CD4-positive, alpha-beta T cell treated with Interleukin-10 for 1 hour (primary cell): Measurements from ENCODE around the gene BLVRA.
"Not testable (repeated sequence)": the region's sequence is repeated elsewhere in the genome, so short reads cannot be mapped to it uniquely, and the experiment has no call there.

Source experiments
- DNase-seq: peaks from one replicate; pipeline ENCODE4 v3.0.0-alpha.2; 2020

BLVRA gene

GRCh38 chr7:43769791-43770465 is 11.4 kb downstream of the BLVRA start:
- DNase-seq: no peak

GRCh38 chr7:43771128-43771527 is 12.6 kb downstream of the BLVRA start:
- DNase-seq: no peak

DNA sequence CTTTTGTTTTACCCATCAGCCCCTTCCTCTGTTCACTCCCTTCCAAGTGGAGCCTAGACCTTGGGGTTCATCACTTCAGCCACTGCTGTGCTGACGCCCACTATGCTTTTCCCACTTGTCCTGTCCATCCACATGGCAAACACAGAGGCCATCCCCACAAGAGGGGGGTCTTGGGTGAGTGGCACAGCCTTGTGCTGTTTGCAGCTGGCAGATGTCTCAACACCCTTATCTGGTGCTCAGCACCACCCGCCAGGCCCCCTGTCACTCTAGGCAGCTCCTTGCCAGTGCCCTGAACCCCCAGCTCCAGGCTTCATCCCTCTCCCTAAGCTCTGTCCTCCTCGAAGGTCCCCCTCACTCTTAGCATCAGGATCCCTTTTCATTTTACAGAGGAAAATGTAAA is 13.1 kb downstream of the BLVRA start:
- DNase-seq: no peak

GRCh38 chr7:43773268-43773667 is 14.8 kb downstream of the BLVRA start:
- DNase-seq: not testable (repeated sequence)

- not testable (repeated sequence) for DNase-seq
Observed at GRCh38 chr7:43775255-43775654, 16.8 kb downstream of the BLVRA start.

- peak; percentile 8 for DNase-seq
Observed at GRCh38 chr7:43778293-43779044, 20.0 kb downstream of the BLVRA start.

DNA sequence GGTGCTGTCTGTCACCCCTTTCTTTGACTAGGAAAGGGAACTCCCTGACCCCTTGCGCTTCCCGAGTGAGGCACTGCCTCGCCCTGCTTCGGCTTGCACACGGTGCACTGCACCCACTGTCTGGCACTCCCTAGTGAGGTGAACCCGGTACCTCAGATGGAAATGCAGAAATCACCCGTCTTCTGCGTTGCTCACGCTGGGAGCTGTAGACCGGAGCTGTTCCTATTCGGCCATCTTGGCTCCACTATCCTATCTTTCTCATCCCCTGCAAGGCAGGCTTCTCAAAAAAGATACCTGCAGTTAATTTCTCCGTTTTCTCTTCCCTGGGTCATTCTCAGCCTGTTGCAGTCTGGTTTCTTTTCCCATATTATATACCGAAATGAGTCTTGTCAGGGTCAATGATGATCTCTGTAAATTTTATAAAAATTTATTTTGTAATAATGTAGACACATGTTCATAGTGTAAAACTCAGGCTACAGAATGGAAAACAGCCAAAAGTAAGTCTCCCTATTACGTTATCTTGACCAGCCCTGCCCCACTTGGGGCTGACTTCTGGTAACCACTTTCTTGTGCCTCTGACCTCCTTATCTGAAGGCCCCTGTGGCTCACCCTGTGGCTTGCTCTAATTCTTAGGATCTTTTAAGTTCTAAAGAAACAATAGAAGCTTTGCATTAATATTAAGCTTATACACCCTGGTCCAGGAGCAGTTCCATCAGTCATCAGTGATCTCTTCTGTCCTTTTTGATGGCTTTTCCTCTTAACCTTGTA is 20.7 kb downstream of the BLVRA start:
- DNase-seq: no peak

- DNase-seq: no peak
Observed at GRCh38 chr7:43781726-43782607, 23.5 kb downstream of the BLVRA start.

- DNase-seq: no peak
Observed at GRCh38 chr7:43782768-43783555, 24.5 kb downstream of the BLVRA start.

- DNase-seq: no peak
Observed at GRCh38 chr7:43784030-43784584, 25.6 kb downstream of the BLVRA start.

- peak; percentile 24 for DNase-seq
Observed at GRCh38 chr7:43784585-43785087, 26.2 kb downstream of the BLVRA start.

DNA sequence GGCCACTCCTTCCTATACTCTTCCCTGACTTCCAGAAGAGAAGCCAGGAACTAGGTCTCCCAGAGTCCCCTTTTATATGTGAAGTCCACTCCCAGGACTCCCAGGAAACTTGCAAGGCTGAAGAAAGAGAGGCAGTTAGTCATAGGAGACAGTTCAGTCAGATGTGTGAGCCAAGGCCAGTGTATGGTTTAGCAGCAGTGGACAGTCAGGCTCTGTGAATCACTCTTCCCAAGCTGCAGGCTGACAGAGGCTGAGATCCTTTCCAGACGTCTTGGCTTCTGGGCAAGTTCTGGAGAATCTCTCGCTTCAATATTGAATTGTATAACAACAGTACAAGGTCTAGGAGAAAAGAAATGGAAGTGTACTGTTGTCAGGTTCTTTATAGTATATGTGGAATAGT is 26.9 kb downstream of the BLVRA start:
- no peak for DNase-seq

GRCh38 chr7:43787771-43788170 is 29.3 kb downstream of the BLVRA start:
- no peak for DNase-seq

GRCh38 chr7:43790006-43790405 is 31.5 kb downstream of the BLVRA start:
- no peak for DNase-seq

DNA sequence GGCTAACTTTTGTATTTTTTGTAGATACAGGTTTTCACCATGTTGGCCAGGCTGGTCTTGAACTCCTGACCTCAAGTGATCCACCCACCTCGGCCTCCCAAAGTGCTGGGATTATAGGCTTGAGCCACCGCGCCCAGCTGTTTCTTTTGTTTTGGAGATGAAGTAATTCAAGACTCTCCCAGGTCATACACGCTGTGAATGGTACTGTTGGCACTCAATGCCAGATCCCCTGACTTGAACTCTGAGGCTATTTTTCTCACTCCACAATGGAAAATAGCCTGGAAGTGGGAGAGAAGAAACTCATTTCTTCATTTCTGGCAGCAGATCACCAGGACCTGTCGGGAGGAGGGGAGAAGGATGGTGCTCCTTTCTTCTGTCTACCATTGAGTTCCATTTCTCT is 32.4 kb downstream of the BLVRA start:
- no peak for DNase-seq

DNA sequence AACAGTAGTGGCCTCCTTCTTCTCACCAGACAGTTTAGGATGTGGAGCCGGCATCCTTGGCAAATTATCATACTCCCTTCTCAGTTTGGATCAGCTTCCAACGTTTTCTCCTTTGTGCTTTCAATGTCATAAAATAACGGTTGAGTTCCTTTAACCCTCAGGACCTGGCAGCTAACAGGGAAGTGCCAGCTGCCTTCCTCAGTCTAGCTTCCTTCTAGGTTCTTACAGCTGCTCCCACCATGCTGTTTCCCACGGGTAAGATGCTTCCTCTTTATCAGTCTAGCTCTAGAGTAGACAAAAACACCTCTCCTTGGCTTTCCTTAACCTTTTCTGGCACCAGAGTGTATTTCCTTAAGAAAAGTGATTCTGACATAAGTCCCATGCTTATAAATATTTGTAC is 33.2 kb downstream of the BLVRA start:
- DNase-seq: no peak

DNA sequence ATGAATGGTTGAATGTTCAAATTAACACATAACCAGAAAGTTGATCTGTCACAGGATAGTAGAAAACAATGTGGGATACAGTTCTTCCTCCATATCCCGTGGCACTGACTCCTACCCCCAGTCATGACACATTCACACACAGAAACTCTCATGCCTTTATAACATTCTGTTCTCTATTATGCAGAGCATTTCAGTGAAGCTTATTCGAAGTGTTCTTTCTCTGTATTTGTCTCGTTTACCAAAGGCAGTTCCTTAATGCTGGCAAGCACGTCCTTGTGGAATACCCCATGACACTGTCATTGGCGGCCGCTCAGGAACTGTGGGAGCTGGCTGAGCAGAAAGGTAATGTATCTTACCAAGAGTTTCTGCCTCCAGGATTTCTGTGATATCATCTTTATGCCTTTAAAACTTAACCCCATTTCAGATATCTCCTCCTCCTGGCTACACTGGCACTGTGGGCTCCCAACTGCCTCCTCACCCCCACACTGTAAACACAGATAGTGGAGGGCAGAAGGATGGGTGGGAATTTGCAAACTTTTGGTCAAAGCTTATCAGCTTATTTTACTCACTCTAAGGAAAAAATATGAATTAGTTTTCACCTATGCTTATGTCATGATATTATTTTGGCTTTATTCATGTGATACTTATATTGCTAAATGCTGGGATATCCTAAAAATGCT is 34.1 kb downstream of the BLVRA start:
- DNase-seq: no peak

GRCh38 chr7:43799605-43800004 is 41.1 kb downstream of the BLVRA start:
- no peak for DNase-seq

DNA sequence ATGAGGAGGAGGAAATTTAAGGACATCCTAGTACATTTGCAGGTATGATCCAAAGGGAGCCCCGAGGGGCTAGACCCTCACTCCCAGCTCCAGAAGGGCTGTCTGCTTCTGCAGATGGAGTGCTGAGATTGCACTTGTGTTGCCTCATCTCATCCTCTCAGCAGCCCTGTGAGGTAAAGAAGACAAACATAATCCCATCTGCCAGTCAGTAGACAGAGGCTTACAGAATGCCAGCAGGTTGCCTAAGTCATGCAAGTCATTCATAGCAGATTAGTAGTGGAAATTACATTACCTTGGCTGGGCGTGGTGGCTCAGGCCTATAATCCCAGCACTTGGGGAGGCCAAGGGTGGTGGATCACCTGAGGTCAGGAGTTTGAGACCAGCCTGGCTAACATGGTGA is 45.4 kb downstream of the BLVRA start:
- DNase-seq: no peak

GRCh38 chr7:43808410-43808809 is 49.9 kb downstream of the BLVRA start:
- peak; percentile 35 for DNase-seq
